ENCODE results near the gene CT47B1. TPM values are rescaled to one million over a fixed set of nuclear protein-coding genes. Genes with fewer than 3 reads are reported as not detected.
"Not testable (repeated sequence)": the region's sequence is repeated elsewhere in the genome, so short reads cannot be mapped to it uniquely, and the experiment has no call there.

Gene CT47B1
- polyA plus RNA-seq (ENCODE audit: insufficient read length in 3 of 3), result not detected
- long read RNA-seq, donor 1, result 0 reads
- long read RNA-seq, donor 2, result 0 reads
- long read RNA-seq, donor 3, result 0 reads
- long read RNA-seq, donor 4, result 0 reads
- long read RNA-seq, donor 5, result 0 reads
- long read RNA-seq, donor 6, result 0 reads
- long read RNA-seq, donor 7, result 0 reads
- long read RNA-seq, donor 8, result 0 reads
- long read RNA-seq, donor 9, result 0 reads
- long read RNA-seq, donor 10, result 0 reads
- long read RNA-seq, donor 11, result 0 reads
- long read RNA-seq, donor 12, result 0 reads
- long read RNA-seq, donor 13, result 0 reads
- long read RNA-seq, donor 14, result 0 reads
- long read RNA-seq, donor 15, result 0 reads
- long read RNA-seq, donor 16, result 0 reads

DNA sequence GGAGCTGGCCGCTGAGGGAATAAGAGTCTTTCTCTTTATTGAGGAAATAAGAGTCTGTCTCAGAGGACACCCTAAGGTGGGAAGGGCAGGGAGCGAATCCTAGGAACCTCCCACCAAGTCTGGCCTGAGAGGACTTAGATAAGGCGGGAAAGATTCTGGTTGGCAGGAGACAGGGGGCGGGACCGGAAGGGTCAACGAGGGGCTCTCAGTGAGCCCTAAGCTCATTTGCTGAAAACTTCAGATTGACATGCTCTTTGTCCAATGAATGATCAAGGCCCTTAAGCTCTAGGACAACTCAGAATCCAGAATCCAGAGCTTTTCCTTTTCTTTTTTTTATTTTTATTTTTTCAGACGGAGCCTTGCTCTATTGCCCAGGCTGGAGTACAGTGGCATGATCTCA, at the start of gene CT47B1:
CT47B1 (minus strand) TSS at position 101 of the 400 bp plus-strand sequence. CDS start 196 bp downstream, outside the sequence.
- not testable (repeated sequence) for DNase-seq (ENCODE audit: extremely low read depth in 1 of 11, low read depth in 9 of 11, low spot score in 4 of 11)

DNA sequence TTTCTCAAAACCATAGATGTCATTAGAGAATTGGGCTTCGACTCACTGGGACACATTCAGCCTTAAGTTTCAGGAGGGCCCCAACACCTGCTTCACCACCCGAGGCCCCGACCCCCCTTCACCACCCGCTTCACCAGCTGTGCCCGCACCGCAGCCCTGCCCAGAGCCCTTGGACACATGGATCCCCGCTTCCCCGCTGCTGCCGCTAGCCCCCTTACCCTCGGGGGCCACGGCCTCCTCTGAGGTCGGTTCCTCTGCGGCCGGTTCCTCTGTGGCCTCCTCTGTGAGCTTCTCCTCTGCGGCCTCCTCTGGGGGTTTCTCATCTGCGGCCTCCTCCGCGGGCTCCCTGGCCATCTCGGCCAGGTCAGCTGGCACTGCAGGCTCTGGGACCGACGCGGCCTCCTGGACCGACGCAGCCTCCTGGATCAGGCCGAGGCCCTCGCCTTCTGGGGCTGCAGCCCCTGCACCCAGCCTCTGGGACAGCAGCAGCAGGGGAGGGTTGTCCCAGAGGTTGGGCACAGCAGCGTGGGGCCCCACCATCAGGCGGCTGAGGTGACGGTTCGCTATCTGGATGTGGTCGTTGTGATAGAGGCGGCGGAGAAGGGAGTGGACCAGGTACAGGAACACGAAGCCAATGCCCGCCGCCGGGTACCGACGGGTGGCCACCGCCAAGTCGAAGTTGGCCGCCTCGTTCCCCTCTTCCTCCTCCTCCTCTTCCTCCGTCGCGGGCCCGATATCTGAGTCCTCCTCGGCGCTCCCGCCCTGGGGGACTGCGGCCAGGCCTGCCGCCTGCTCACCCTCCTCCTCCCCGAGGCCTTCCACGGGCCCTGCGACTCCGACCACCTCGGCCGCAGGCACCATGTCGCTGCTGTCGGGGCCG, 748 bp downstream of the CT47B1 start:
- no peak for DNase-seq (ENCODE audit: extremely low read depth in 1 of 11, low read depth in 9 of 11, low spot score in 4 of 11)

DNA sequence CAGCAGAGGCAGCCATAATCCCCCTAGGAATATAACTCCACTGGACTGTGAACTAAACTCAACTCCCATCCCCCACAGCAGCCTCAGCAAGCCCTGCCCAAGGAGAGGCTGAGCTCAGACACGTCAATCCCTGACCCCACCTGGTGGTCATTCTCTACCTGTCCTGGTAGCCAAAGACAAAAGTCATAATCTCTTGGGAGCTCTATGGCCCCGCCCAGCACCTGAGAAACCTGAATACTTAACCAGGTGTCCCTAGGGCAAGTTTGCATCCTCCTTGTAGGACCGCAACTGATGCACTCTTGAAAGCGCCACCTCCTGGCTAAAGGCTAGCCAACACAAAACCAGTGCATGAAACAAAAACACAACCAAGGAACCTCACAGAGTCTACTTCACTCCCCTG, 18.4 kb downstream of the CT47B1 start:
- no peak for DNase-seq (ENCODE audit: extremely low read depth in 1 of 11, low read depth in 9 of 11, low spot score in 4 of 11)

DNA sequence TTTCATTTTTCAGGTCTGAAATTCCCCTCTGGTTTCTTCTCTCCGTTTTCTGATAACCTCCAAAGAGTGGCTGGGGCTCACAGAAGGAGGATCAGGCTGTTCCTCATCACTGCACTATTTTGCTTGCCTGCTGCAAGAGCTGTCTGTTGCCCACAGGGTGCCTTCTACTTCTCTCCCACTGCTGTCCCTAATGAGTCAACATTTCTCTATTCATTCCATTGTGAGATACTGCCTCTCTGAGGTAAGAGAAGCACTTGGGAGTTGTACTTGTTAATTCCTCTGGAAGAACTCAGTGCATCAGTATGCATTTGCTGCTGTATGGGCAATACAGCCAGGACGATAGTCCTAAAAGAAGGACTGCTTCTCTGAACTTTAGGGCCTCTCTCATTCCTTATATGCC, 34.8 kb downstream of the CT47B1 start:
- no peak for DNase-seq (ENCODE audit: extremely low read depth in 1 of 11, low read depth in 9 of 11, low spot score in 4 of 11)

DNA sequence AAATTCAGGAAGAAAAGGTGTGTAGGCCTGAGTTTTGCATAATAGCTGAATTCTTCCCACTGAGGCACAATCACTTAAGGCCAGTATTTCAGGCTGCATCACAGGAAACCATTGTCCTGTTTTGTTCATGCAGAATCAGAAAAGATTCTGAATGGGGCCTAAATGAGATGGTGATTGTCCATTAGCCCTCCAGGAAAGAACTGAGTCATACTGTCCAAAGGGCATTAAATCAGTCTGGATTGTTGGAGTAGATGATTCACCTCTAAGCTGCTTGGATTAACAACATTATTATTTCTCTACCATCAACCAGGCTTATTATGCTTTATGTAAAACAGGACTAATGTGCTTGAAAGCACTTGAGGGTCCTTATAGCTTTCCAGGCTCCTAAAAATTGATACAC, 36.2 kb downstream of the CT47B1 start:
- no peak for DNase-seq (ENCODE audit: extremely low read depth in 1 of 11, low read depth in 9 of 11, low spot score in 4 of 11)

DNA sequence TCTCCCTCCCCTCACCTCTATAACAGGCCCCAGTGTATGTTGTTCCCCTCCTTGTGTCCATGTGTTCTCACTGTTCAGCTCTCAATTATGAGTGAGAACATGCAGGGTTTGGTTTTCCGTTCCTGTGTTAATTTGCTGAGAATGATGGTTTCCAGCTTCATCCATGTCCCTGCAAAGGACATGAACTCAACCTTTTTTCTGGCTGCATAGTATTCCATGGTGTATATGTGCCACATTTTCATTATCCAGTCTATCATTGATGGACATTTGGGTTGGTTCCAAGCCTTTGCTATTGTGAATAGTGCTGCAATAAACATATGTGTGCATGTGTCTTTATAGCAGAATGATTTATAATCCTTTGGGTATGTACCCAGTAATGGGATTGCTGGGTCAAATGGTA, 48.5 kb downstream of the CT47B1 start:
- DNase-seq (ENCODE audit: extremely low read depth in 1 of 11, low read depth in 9 of 11, low spot score in 4 of 11), result not testable (repeated sequence)

DNA sequence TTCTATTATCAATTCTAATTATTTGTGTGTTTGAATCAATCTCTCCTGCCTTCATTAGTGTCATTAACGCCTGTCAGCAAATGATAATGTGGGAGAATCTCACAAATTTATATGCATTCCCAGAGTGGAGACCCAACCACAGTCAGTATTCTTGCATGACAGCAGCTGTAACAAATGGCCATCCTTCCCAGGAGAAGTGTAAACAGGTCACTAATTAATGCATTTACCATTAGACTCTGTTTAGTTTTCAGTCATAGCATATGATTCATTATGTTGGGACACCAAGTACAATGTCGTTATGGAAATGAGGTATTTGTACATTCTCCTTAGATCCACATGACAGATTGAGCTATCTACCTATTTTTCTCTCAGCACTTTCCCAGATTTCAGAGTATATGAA, 50.5 kb downstream of the CT47B1 start:
- no peak for DNase-seq (ENCODE audit: extremely low read depth in 1 of 11, low read depth in 9 of 11, low spot score in 4 of 11)

DNA sequence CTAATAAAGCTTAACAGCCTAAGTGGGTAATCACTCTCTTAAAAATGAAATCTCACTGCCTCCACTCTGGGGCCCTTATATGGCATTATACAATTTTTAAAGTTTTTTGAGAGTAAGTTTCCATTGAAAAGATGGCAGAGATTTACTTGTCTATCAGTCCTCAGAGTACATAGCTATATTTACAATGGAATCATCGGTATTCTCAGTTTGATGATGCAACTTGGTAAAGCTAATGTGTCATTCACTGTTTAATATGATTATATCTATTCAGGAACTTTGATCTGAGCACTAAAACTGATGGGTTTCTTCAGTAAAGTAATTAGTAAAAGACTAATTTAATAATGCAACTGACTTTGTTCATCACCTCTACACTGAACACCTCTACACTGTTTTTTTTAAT, 51.6 kb downstream of the CT47B1 start:
- DNase-seq (ENCODE audit: extremely low read depth in 1 of 11, low read depth in 9 of 11, low spot score in 4 of 11), result no peak

DNA sequence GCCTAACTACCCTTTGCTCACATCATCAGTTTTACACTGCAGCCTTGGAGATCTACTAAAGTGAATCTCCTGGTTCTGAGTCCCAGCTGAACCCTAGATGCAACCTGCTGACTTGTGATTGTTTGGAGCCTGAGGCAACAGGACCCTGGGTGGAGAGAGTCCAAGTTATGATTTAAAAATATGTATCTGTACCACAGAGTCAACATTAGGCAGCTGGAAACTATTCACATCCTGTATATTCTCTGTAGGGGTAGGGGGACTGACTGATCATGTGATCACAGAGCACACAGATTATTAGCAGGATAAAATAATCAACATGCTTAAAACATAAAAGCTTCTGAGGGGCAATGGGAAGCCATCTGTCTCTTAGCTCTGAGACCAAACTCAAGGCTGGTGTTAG, 52.1 kb downstream of the CT47B1 start:
- no peak for DNase-seq (ENCODE audit: extremely low read depth in 1 of 11, low read depth in 9 of 11, low spot score in 4 of 11)

Other genes with a start within 250 kb of the CT47B1 start
- gene C1GALT1C1, start 245.8 kb downstream of the CT47B1 start, polyA plus RNA-seq (ENCODE audit: insufficient read length in 3 of 3), result 10 to 100 TPM; 29.6 to 34.5 (median 30.1) TPM
- not detected for gene CT47A11, start 61.3 kb upstream of the CT47B1 start, polyA plus RNA-seq (ENCODE audit: insufficient read length in 3 of 3)
- gene CT47A10, start 66.2 kb upstream of the CT47B1 start, polyA plus RNA-seq (ENCODE audit: insufficient read length in 3 of 3), result not detected
- gene CT47A9, start 71.0 kb upstream of the CT47B1 start, polyA plus RNA-seq (ENCODE audit: insufficient read length in 3 of 3), result not detected
- not detected for gene CT47A8, start 75.9 kb upstream of the CT47B1 start, polyA plus RNA-seq (ENCODE audit: insufficient read length in 3 of 3)
- not detected for gene CT47A7, start 80.7 kb upstream of the CT47B1 start, polyA plus RNA-seq (ENCODE audit: insufficient read length in 3 of 3)
- gene CT47A6, start 85.6 kb upstream of the CT47B1 start, polyA plus RNA-seq (ENCODE audit: insufficient read length in 3 of 3), result not detected
- not detected for gene CT47A5, start 90.5 kb upstream of the CT47B1 start, polyA plus RNA-seq (ENCODE audit: insufficient read length in 3 of 3)
- gene CT47A4, start 95.3 kb upstream of the CT47B1 start, polyA plus RNA-seq (ENCODE audit: insufficient read length in 3 of 3), result not detected
- not detected for gene CT47A3, start 100.2 kb upstream of the CT47B1 start, polyA plus RNA-seq (ENCODE audit: insufficient read length in 3 of 3)
- gene CT47A2, start 105.1 kb upstream of the CT47B1 start, polyA plus RNA-seq (ENCODE audit: insufficient read length in 3 of 3), result not detected
- not detected for gene CT47A1, start 109.9 kb upstream of the CT47B1 start, polyA plus RNA-seq (ENCODE audit: insufficient read length in 3 of 3)
- gene GLUD2, start 171.7 kb upstream of the CT47B1 start, polyA plus RNA-seq (ENCODE audit: insufficient read length in 3 of 3), result 1 to 10 TPM; 5.4 to 5.5 (median 5.5) TPM